ENCODE results near the gene GFRA3. TPM values are rescaled to one million over a fixed set of nuclear protein-coding genes. Genes with fewer than 3 reads are reported as not detected.

Gene GFRA3
- total RNA-seq, 1 experiment from 2014 or later, result 1.3 TPM

- H3K36me3 Mint-ChIP-seq, result no peaks in the 10 kb centered on the region
- ChIA-PET POLR2A (interaction anchor here (0.5 to 1.7 kb wide), 4 partner anchors 21 to 372 kb away, joined by 3 to 6 read pairs (median 4); partner anchors contain the start of gene CDC25C), CTCF (interaction anchor here (0.5 to 3.1 kb wide), 4 partner anchors 19 to 161 kb away, joined by 3 to 18 read pairs (median 5); partner anchors contain the start of gene KDM3B)
- H3K9me3 Mint-ChIP-seq, result no peaks in the 10 kb centered on the region
- peak overlapping the region; percentile 64 for H3K4me3 Mint-ChIP-seq
- peaks cover 57% of the 10 kb centered on the region for H3K27me3 Mint-ChIP-seq (ENCODE audit: low read depth)
- 0 out of 2 replicates have a peak, but pooled peaks have one; percentile 43 for TF ChIP-seq KAT7 (CRISPR knock-in tag; IDR thresholded peaks at IDR 0.05; ENCODE audit: borderline replicate concordance)
- TF ChIP-seq AFF4 (CRISPR knock-in tag; IDR thresholded peaks at IDR 0.05; ENCODE audit: borderline replicate concordance), result no peak
- no peak for TF ChIP-seq AR (CRISPR knock-in tag; IDR thresholded peaks at IDR 0.05)
- peak; percentile 38; the same call in 1 of the 2 replicates for TF ChIP-seq HMGXB4 (CRISPR knock-in tag; IDR thresholded peaks at IDR 0.05)
- no peak for TF ChIP-seq TEAD1 (CRISPR knock-in tag; IDR thresholded peaks at IDR 0.05)
- no peak for TF ChIP-seq ZNF317 (CRISPR knock-in tag; IDR thresholded peaks at IDR 0.05; ENCODE audit: borderline replicate concordance, low read depth)
- no peak for TF ChIP-seq SP1 (CRISPR knock-in tag; conservative IDR thresholded peaks at IDR 0.05)
- TF ChIP-seq TCF7 (CRISPR knock-in tag; IDR thresholded peaks at IDR 0.05; ENCODE audit: low read depth), result no peak
- TF ChIP-seq MAX (CRISPR knock-in tag; IDR thresholded peaks at IDR 0.05), result peak; percentile 52; the same call in 1 of the 2 replicates
- no peak for TF ChIP-seq CREM (CRISPR knock-in tag; IDR thresholded peaks at IDR 0.05)
- TF ChIP-seq FOXP1 (CRISPR knock-in tag; IDR thresholded peaks at IDR 0.05; ENCODE audit: borderline replicate concordance), result peak; percentile 38; the same call in 1 of the 2 replicates
- TF ChIP-seq ATF6 (CRISPR knock-in tag; IDR thresholded peaks at IDR 0.05), result no peak
- no peak for TF ChIP-seq NR2C2 (CRISPR knock-in tag; IDR thresholded peaks at IDR 0.05)
- no peak for TF ChIP-seq ZNF396 (CRISPR knock-in tag; IDR thresholded peaks at IDR 0.05; ENCODE audit: borderline replicate concordance)
- no peak for TF ChIP-seq ZNF232 (CRISPR knock-in tag; IDR thresholded peaks at IDR 0.05)
- no peak for TF ChIP-seq NFATC4 (CRISPR knock-in tag; IDR thresholded peaks at IDR 0.05)
- TF ChIP-seq USF1 (CRISPR knock-in tag; IDR thresholded peaks at IDR 0.05), result no peak
- no peak for TF ChIP-seq FOXP4 (CRISPR knock-in tag; IDR thresholded peaks at IDR 0.05)
- TF ChIP-seq E2F5 (CRISPR knock-in tag; IDR thresholded peaks at IDR 0.05), result peak; percentile 37; the same call in 1 of the 2 replicates
- ATAC-seq (peak; percentile 85), DNase-seq (ENCODE audit: low spot score) (peak; percentile 59)
- no peak overlapping the region for H3K27ac Mint-ChIP-seq
- peaks cover 17% of the 10 kb centered on the region for H3K4me1 Mint-ChIP-seq
Observed at GRCh38 chr5:138241688-138242571, 32.5 kb downstream of the GFRA3 start.

Measured in WTC11 (cell line).